HG02973 (cell line): Measurements from ENCODE around the gene OR4D10.
"Not testable (repeated sequence)": the region's sequence is repeated elsewhere in the genome, so short reads cannot be mapped to it uniquely, and the experiment has no call there.

Experiments
- ATAC-seq: cut with Tn5 transposase; IDR thresholded peaks from one replicate; pipeline ENCODE4 v1.9.1; 2021; ENCODE audit warnings: moderate library complexity; ENCODE audit not compliant: unreplicated experiment

OR4D10 gene

GRCh38 chr11:59473015-59473414 is at the start of gene OR4D10:
OR4D10 (plus strand) TSS chr11:59473315; CDS start chr11:59477430, 4,115 bp downstream.
- no peak for ATAC-seq

GRCh38 chr11:59423835-59424234 is 49.3 kb upstream of the OR4D10 start:
- no peak for ATAC-seq

GRCh38 chr11:59425131-59425530 is 48.0 kb upstream of the OR4D10 start:
- ATAC-seq = no peak

GRCh38 chr11:59426361-59427067 is 46.6 kb upstream of the OR4D10 start, which contains the start of gene OR5A2:
OR5A2 (minus strand) TSS chr11:59426413; CDS start chr11:59422953, 3,460 bp downstream.
- ATAC-seq = no peak

- no peak for ATAC-seq
Observed at GRCh38 chr11:59427068-59427382, 46.1 kb upstream of the OR4D10 start.

GRCh38 chr11:59429924-59430516 is 43.1 kb upstream of the OR4D10 start:
- peak; percentile 78 for ATAC-seq

GRCh38 chr11:59436169-59436568 is 36.9 kb upstream of the OR4D10 start, which contains the start of gene OR5A1:
OR5A1 (plus strand) TSS chr11:59436469; CDS start chr11:59443169, 6,700 bp downstream.
- ATAC-seq = no peak

- ATAC-seq = no peak
Observed at GRCh38 chr11:59437770-59438169, 35.3 kb upstream of the OR4D10 start.

- ATAC-seq = not testable (repeated sequence)
Observed at GRCh38 chr11:59445624-59446023, 27.5 kb upstream of the OR4D10 start.

GRCh38 chr11:59448484-59448883 is 24.6 kb upstream of the OR4D10 start:
- no peak for ATAC-seq

- no peak for ATAC-seq
Observed at GRCh38 chr11:59456661-59457060, 16.5 kb upstream of the OR4D10 start, which contains the start of gene OR4D6. OR4D6 (plus strand) TSS chr11:59456961; CDS start chr11:59456961, 0 bp downstream.

- ATAC-seq = no peak
Observed at GRCh38 chr11:59459916-59460315, 13.2 kb upstream of the OR4D10 start.

GRCh38 chr11:59463190-59463641 is 9.9 kb upstream of the OR4D10 start:
- ATAC-seq = no peak

- ATAC-seq = no peak
Observed at GRCh38 chr11:59475176-59475575, 2.1 kb downstream of the OR4D10 start.

- ATAC-seq = no peak
Observed at GRCh38 chr11:59479906-59480305, 6.8 kb downstream of the OR4D10 start.

- no peak for ATAC-seq
Observed at GRCh38 chr11:59480359-59480758, 7.2 kb downstream of the OR4D10 start.

- no peak for ATAC-seq
Observed at GRCh38 chr11:59501931-59502330, 28.8 kb downstream of the OR4D10 start.

- ATAC-seq = no peak
Observed at GRCh38 chr11:59503276-59503675, 30.2 kb downstream of the OR4D10 start, which contains the start of gene OR4D11. OR4D11 (plus strand) TSS chr11:59503576; CDS start chr11:59503576, 0 bp downstream.

GRCh38 chr11:59510941-59511589 is 38.0 kb downstream of the OR4D10 start, which contains the start of gene OR4D9:
OR4D9 (plus strand) TSS chr11:59511539; CDS start chr11:59514913, 3,374 bp downstream.
- no peak for ATAC-seq

GRCh38 chr11:59511675-59512074 is 38.6 kb downstream of the OR4D10 start:
- no peak for ATAC-seq

GRCh38 chr11:59520139-59520538 is 47.0 kb downstream of the OR4D10 start:
- ATAC-seq = not testable (repeated sequence)

- ATAC-seq = no peak
Observed at GRCh38 chr11:59520741-59521140, 47.6 kb downstream of the OR4D10 start.
